ENCODE measurements around the gene KRT79. TPM values are rescaled to one million over a fixed set of nuclear protein-coding genes. Genes with fewer than 3 reads are reported as not detected.

KRT79 gene
- total and polyA plus RNA-seq, 2 of the 8 experiments (the other 6 are each of a cell fraction or from before 2014, with no cell fraction given) = not detected

- Histone ChIP-seq H3K27me3 (replicated peaks in 1 of 4; ENCODE audit: control insufficient read depth in 3 of 4, extremely low read depth in 1 of 4, insufficient read depth in 3 of 4, low read length in 3 of 4) (no peaks in the 10 kb centered on the region), H3K79me1 (ENCODE audit: low read depth, low read length) (no peaks in the 10 kb centered on the region), H3K79me2 (ENCODE audit: control insufficient read depth in 1 of 2, insufficient read depth in 2 of 2, low read length in 2 of 2) (no peaks in the 10 kb centered on the region), H3K4ac (replicated peaks; ENCODE audit: insufficient read length, low read depth, low read length) (no peak overlapping the region), H2BK120ac (replicated peaks; ENCODE audit: low read depth, low read length) (no peak overlapping the region), H3K9ac (replicated peaks in 1 of 4; ENCODE audit: extremely low read depth in 1 of 4, low read depth in 3 of 4, low read length in 3 of 4) (no peak overlapping the region), H4K91ac (replicated peaks; ENCODE audit: insufficient read length, low read length) (no peak overlapping the region), H2BK15ac (ENCODE audit: low read length) (no peak overlapping the region), H2AK5ac (ENCODE audit: low read depth, low read length) (no peak overlapping the region), H3K27ac (ENCODE audit: low read depth, low read length) (no peak overlapping the region), H3K56ac (replicated peaks; ENCODE audit: insufficient read length, low read depth, low read length) (no peak overlapping the region), H4K20me1 (replicated peaks in 1 of 2; ENCODE audit: control insufficient read depth in 1 of 2, insufficient read depth in 2 of 2, low read length in 2 of 2) (no peaks in the 10 kb centered on the region), H4K5ac (ENCODE audit: insufficient read length, low read depth, low read length) (no peak overlapping the region), H3K4me2 (ENCODE audit: insufficient read depth in 1 of 2, low read depth in 2 of 2, low read length in 2 of 2) (no peak overlapping the region), H2BK12ac (ENCODE audit: low read depth, low read length) (no peak overlapping the region), H3K23ac (ENCODE audit: insufficient read length) (no peak overlapping the region), H2BK5ac (ENCODE audit: low read depth, low read length) (no peak overlapping the region), H3K4me1 (replicated peaks in 1 of 4; ENCODE audit: control insufficient read depth in 3 of 4, insufficient read depth in 4 of 4, low read length in 3 of 4) (no peaks in the 10 kb centered on the region), H3K4me3 (ENCODE audit: extremely low read depth in 1 of 4, insufficient read depth in 2 of 4, low read depth in 3 of 4, low read length in 4 of 4) (no peak overlapping the region), H3K23me2 (ENCODE audit: low read depth, low read length) (no peaks in the 10 kb centered on the region), H3K14ac (ENCODE audit: insufficient read length) (no peak overlapping the region), H3K36me3 (ENCODE audit: control insufficient read depth in 2 of 4, insufficient read depth in 4 of 4, low read length in 3 of 4) (no peaks in the 10 kb centered on the region), H4K8ac (ENCODE audit: extremely low read depth, insufficient read depth, low read length) (no peak overlapping the region), H2AFZ (ENCODE audit: low read length) (no peak overlapping the region), H3K9me3 (ENCODE audit: insufficient read depth in 2 of 2, low read depth in 1 of 2, low read length in 1 of 2) (no peaks in the 10 kb centered on the region), H3K18ac (ENCODE audit: extremely low read depth, low read length) (no peak overlapping the region), H2BK20ac (ENCODE audit: low read length) (no peak overlapping the region)
- POLR2A ChIA-PET (ENCODE audit: partially characterized antibody) = interaction anchor here (1.1 kb wide), 1 partner anchor 14 kb away, joined by 3 read pairs; no protein-coding TSS in a partner anchor
- FAIRE-seq = no peak
- DNase-seq (ENCODE audit: low read depth in 1 of 2, low spot score in 2 of 2) = no peak
- CTCF ChIA-PET (ENCODE audit: partially characterized antibody) = interaction anchor here (1.0 to 2.2 kb wide), 8 partner anchors 8 to 193 kb away, joined by 3 to 6 read pairs (median 4); partner anchors contain the start of gene KRT76
- TF ChIP-seq NANOG (IDR thresholded peaks at IDR 0.05; ENCODE audit: insufficient read depth, low read depth, low read length, poor library complexity, severe bottlenecking) = no peak
- TF ChIP-seq CTBP2 (IDR thresholded peaks at IDR 0.05; ENCODE audit: borderline replicate concordance, insufficient read depth, insufficient read length, low read length) = no peak
- no peak for TF ChIP-seq SRF (IDR thresholded peaks at IDR 0.05; ENCODE audit: low read depth, low read length)
- TF ChIP-seq SUZ12 (IDR thresholded peaks at IDR 0.05; ENCODE audit: low read length) = no peak
- 87% methylated on average over 6 of the region's 6 CpGs; no CpG with 5 or more reads in 1 of the 2 experiments for WGBS, 2 experiments (ENCODE audit: extremely low coverage in 1 of 2, insufficient coverage in 1 of 2, insufficient read length in 1 of 2, insufficient replicate concordance in 2 of 2, low coverage in 1 of 2, low lambda C conversion rate in 2 of 2, missing lambda C conversion rate in 1 of 2)
Measured at GRCh38 chr12:52788192-52788875, 45.8 kb downstream of the KRT79 start.

Measured in H1 (cell line).